Parathyroid adenoma (tissue), 2 donors: ENCODE data around the gene MAFF.
"Not testable (repeated sequence)": the region's sequence is repeated elsewhere in the genome, so short reads cannot be mapped to it uniquely, and the experiment has no call there.

ENCODE experiments used
- H2AFZ ChIP-seq: fragments of 300-600 bp; sonication (generic); one replicate; pipeline ENCODE4 v1.7.0; 2017; ENCODE audit warnings: antibody characterized with exemption, mild to moderate bottlenecking
- H3K27ac ChIP-seq: fragments of 300-600 bp; sonication (generic); one replicate; pipeline ENCODE4 v1.7.0; 2017
- H3K27me3 ChIP-seq: fragments of 300-600 bp; sonication (generic); one replicate; pipeline ENCODE4 v1.7.0; 2017; ENCODE audit warnings: low read length; ENCODE audit not compliant: control insufficient read depth, insufficient read depth
- H3K36me3 ChIP-seq: fragments of 300-600 bp; sonication (generic); one replicate; pipeline ENCODE4 v1.7.0; 2017; ENCODE audit warnings: low read length; ENCODE audit not compliant: control insufficient read depth, insufficient read depth
- H3K4me1 ChIP-seq: fragments of 300-600 bp; sonication (generic); one replicate; pipeline ENCODE4 v1.7.0; 2017; ENCODE audit warnings: control low read depth
- H3K4me2 ChIP-seq: fragments of 300-600 bp; sonication (generic); one replicate; pipeline ENCODE4 v1.7.0; 2017; ENCODE audit warnings: low read length
- H3K4me3 ChIP-seq: fragments of 300-600 bp; sonication (generic); one replicate; pipeline ENCODE4 v1.7.0; 2017; ENCODE audit warnings: low read depth, low read length
- H3K79me2 ChIP-seq: fragments of 300-600 bp; sonication (generic); one replicate; pipeline ENCODE4 v1.7.0; 2017; ENCODE audit warnings: control low read depth
- H3K9ac ChIP-seq: fragments of 300-600 bp; sonication (generic); one replicate; pipeline ENCODE4 v1.7.0; 2017; ENCODE audit warnings: mild to moderate bottlenecking
- H3K9me3 ChIP-seq: fragments of 300-600 bp; sonication (generic); one replicate; pipeline ENCODE4 v1.7.0; 2017; ENCODE audit warnings: low read length; ENCODE audit not compliant: control insufficient read depth
- TF ChIP-seq, protein P1 (sequence below): fragments of 300-600 bp; sonication (generic); IDR thresholded peaks from one replicate; pipeline ENCODE4 v1.7.0; 2017; ENCODE audit warnings: antibody characterized with exemption, mild to moderate bottlenecking
- donor health status: primary hyperparathyroidism.

Gene MAFF

DNA sequence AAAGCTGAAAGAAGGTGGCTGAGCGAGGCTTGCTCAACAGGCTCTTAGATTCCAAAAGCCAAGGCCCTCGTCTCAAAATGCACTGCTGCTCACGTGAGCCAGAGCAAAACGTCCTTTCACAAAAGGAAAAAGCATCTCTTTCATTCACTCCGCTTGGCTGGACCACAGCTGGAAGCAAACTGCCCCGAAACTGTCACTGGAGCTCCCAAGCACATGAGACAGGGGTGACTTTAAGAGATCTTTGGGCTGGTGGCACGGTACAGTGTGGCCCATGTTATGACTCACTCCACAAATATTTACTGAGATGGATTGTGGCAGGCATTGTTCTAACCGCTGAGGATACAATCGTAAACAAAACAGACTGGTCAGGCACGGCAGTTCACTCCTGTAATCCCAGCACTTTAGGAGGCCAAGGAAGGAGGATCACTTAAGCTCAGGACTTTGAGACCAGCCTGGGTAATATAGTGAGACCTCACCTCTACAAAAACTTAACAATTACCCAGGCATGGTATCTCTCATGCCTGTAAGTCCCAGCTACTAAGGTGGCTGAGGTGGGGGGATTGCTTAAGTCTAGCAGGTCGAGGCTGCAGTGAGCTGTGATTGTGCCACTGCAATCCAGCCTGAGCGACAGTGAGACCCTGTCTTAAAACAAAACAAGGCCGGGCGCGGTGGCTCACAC, 23.7 kb upstream of the MAFF start:
- TF ChIP-seq, protein P1, sequence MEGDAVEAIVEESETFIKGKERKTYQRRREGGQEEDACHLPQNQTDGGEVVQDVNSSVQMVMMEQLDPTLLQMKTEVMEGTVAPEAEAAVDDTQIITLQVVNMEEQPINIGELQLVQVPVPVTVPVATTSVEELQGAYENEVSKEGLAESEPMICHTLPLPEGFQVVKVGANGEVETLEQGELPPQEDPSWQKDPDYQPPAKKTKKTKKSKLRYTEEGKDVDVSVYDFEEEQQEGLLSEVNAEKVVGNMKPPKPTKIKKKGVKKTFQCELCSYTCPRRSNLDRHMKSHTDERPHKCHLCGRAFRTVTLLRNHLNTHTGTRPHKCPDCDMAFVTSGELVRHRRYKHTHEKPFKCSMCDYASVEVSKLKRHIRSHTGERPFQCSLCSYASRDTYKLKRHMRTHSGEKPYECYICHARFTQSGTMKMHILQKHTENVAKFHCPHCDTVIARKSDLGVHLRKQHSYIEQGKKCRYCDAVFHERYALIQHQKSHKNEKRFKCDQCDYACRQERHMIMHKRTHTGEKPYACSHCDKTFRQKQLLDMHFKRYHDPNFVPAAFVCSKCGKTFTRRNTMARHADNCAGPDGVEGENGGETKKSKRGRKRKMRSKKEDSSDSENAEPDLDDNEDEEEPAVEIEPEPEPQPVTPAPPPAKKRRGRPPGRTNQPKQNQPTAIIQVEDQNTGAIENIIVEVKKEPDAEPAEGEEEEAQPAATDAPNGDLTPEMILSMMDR = no peak
- no peak overlapping the region for H3K27ac ChIP-seq
- no peak overlapping the region for H3K4me2 ChIP-seq
- H2AFZ ChIP-seq = no peak overlapping the region
- no peak overlapping the region for H3K9ac ChIP-seq
- H3K27me3 ChIP-seq = no peaks in the 10 kb centered on the region
- no peaks in the 10 kb centered on the region for H3K4me1 ChIP-seq
- H3K36me3 ChIP-seq = no peaks in the 10 kb centered on the region
- H3K9me3 ChIP-seq = no peaks in the 10 kb centered on the region
- no peaks in the 10 kb centered on the region for H3K79me2 ChIP-seq
- H3K4me3 ChIP-seq = no peak overlapping the region

DNA sequence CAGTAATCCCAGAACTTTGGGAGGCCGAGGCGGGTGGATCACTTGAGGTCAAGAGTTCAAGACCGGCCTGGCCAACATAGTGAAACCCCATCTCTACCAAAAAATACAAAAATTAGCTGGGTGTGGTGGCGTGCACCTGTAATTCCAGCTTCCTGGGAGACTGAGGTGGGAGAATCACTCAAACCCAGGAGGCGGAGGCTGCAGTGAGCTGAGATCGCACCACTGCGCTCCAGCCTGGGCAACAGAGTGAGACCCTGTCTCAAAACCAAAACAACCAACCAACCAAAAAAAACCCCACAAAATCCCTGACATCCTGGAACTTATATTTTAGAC, 23.2 kb upstream of the MAFF start:
- not testable (repeated sequence) for H3K36me3 ChIP-seq

DNA sequence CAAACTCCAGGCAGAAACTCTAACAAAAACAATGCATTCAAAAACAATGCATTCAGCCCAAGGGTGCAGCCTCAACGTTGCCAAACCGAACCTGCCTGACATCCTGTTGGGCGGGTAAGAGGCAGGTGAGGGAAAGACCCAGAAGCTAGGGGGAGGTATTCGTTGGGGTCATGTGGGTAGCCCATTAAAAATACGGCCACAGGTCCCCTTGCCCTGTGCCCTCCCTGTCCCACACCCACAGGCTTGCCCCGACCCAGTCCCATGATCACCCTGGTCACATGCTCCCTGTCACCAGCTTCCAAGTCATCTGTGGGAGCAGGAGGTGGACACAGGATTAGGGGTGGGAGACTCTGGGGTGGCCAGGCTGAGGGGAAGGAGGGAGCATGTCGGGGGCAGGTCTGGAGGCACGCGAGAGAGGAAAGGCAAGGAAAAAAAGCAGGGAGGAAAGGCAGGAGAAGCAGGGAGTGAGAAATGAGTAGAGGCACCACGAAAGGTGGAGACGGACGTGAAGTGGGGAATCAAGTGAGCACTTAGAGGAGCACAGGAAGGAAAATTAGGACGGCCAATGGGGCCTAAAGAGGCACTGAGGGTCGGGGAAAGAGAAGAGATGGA, 20.8 kb upstream of the MAFF start:
- Histone ChIP-seq H3K27me3 (no peaks in the 10 kb centered on the region), H3K79me2 (no peaks in the 10 kb centered on the region), H2AFZ (peak overlapping the region; percentile 76), H3K9ac (peak overlapping the region; percentile 28), H3K4me1 (no peaks in the 10 kb centered on the region), H3K4me3 (peak overlapping the region; percentile 94), H3K27ac (peak overlapping the region; percentile 87), H3K4me2 (peak overlapping the region; percentile 99), H3K9me3 (no peaks in the 10 kb centered on the region), H3K36me3 (no peaks in the 10 kb centered on the region)
- TF ChIP-seq, protein P1 = no peak

More for the DNA sequence above, 23.2 kb upstream of the MAFF start:
- not testable (repeated sequence) for H3K9ac ChIP-seq, H2AFZ ChIP-seq, H3K4me3 ChIP-seq, H3K4me2 ChIP-seq, H3K27me3 ChIP-seq, H3K9me3 ChIP-seq, H3K79me2 ChIP-seq, H3K4me1 ChIP-seq, H3K27ac ChIP-seq

DNA sequence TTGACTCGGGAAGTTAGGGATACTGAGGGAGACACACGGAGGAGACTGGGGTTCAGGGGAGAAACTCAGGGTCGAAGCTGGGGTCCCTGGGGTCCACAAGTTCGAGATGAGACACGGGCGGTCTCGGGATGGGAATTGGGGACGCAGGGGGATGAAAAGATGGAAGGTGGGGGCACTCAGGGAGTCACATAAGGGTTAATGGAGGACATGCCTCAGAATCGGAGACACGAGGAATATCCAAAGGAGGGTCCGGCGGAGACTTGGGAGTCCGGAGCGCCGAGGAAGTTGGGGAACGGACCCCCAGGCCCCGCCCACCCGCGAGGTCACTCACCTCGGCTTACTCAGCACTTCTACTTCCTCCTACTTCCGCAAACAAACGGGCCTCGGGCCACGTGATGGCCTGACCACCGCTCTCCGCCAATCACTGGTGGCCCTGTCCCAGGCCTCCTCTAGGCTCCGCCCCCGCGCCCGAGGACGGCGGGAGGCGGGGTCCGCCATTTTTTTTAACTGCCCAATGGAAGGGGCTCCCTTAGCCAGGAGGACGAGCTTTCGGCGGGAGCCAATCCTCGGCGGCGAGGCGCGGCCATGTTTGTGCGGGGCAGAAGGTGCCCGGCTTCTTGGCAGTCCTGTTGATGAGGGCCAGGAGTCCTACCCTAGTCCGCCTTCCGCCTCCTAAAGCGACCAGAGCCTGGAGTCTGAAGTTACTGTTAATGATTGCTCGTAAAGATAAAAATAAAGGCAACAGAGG, 20.2 kb upstream of the MAFF start, which contains the start of gene PLA2G6:
Gene PLA2G6, minus strand, starts transcription at position 378 of the 748 bp plus-strand sequence. CDS start 12,404 bp downstream, outside the sequence.
- Histone ChIP-seq H3K79me2 (no peaks in the 10 kb centered on the region), H3K9me3 (no peaks in the 10 kb centered on the region), H3K4me2 (peak within 1 kb of the TSS; percentile 99), H3K36me3 (no peaks in the 10 kb centered on the region), H3K9ac (peak within 1 kb of the TSS; percentile 28), H2AFZ (peak within 1 kb of the TSS; percentile 87), H3K4me3 (peak within 1 kb of the TSS; percentile 94), H3K27me3 (no peaks in the 10 kb centered on the region), H3K4me1 (no peaks in the 10 kb centered on the region), H3K27ac (peak within 1 kb of the TSS; percentile 87)
- TF ChIP-seq, protein P1 = no peak

DNA sequence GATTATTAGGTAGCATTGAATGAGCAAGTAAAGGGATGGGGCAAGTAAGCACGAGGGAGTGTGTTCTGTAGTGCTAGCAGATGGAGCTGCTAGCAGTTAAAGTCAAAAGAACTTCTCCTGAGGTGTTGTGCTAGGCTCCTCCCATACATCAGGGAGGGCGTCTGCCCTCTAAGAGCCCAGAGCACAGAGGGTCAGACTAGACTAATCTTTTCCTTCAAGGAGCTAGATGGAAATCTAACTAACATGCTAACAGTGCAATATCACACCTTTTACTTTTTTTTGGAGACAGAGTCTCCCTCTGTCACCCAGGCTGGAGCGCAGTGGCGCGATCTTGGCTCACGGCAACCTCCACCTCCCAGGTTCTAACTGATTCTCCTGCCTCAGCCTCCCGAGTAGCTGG, 17.0 kb upstream of the MAFF start:
- Histone ChIP-seq H3K27me3 (no peaks in the 10 kb centered on the region), H3K9me3 (no peaks in the 10 kb centered on the region), H3K9ac (no peak overlapping the region), H2AFZ (no peak overlapping the region), H3K4me1 (no peaks in the 10 kb centered on the region), H3K27ac (no peak overlapping the region), H3K4me3 (no peak overlapping the region), H3K79me2 (no peaks in the 10 kb centered on the region), H3K4me2 (no peak overlapping the region), H3K36me3 (no peaks in the 10 kb centered on the region)
- TF ChIP-seq, protein P1 = no peak
